ENCODE measurements around the gene GPR150. TPM values are rescaled to one million over a fixed set of nuclear protein-coding genes. Genes with fewer than 3 reads are reported as not detected.

GPR150 gene
- not detected in 2 replicates for polyA plus RNA-seq (2013)

- H4K12ac ChIP-seq (ENCODE audit: low read depth, low read length): no peak within 1 kb of the TSS
- peak within 1 kb of the TSS; percentile 96 for H3K4me2 ChIP-seq (ENCODE audit: low read length)
- no CpG with 5 or more reads among the region's 85 CpGs for WGBS (ENCODE audit: extremely low coverage, insufficient coverage, insufficient read length)
- no peak within 1 kb of the TSS for H2AK5ac ChIP-seq (ENCODE audit: low read length)
- H3K4ac ChIP-seq (ENCODE audit: low read depth, low read length): no peak within 1 kb of the TSS
- H3K27me3 ChIP-seq (ENCODE audit: insufficient read depth, low read length): peaks cover 33% of the 10 kb centered on the region
- H3K23ac ChIP-seq (ENCODE audit: low read length): no peak within 1 kb of the TSS
- no peak within 1 kb of the TSS for H2BK5ac ChIP-seq (ENCODE audit: low read depth, low read length, poor library complexity)
- peak within 1 kb of the TSS; percentile 6 for H3K18ac ChIP-seq (ENCODE audit: low read length)
- peaks cover 2% of the 10 kb centered on the region for H3K9me3 ChIP-seq (ENCODE audit: insufficient read depth, low read depth, low read length)
- H3K4me1 ChIP-seq (ENCODE audit: control insufficient read depth in 1 of 2, insufficient read depth in 2 of 2, low read length in 2 of 2): peaks cover 7 to 18% of the 10 kb centered on the region in 2 experiments
- no peak within 1 kb of the TSS for H2BK120ac ChIP-seq (ENCODE audit: insufficient read depth, low read length, poor library complexity)
- peak within 1 kb of the TSS; percentile 72 for H3K4me3 ChIP-seq (ENCODE audit: low read depth, low read length)
- peak within 1 kb of the TSS; percentile 26 for H3K14ac ChIP-seq (ENCODE audit: low read length)
- no peaks in the 10 kb centered on the region for H3K36me3 ChIP-seq (ENCODE audit: control insufficient read depth in 1 of 2, insufficient read depth in 2 of 2, low read length in 2 of 2)
- H2AFZ ChIP-seq (ENCODE audit: insufficient read depth, low read length, poor library complexity): peak within 1 kb of the TSS; percentile 56
- no peak within 1 kb of the TSS for H4K8ac ChIP-seq (ENCODE audit: low read depth, low read length)
- no peak within 1 kb of the TSS for H3K9ac ChIP-seq (ENCODE audit: low read length)
- no peak within 1 kb of the TSS for H4K91ac ChIP-seq (ENCODE audit: low read depth, low read length)
- no peaks in the 10 kb centered on the region for H3K79me2 ChIP-seq (ENCODE audit: control insufficient read depth, insufficient read depth, low read length, poor library complexity)
- no peak within 1 kb of the TSS for H3K27ac ChIP-seq (ENCODE audit: low read depth, low read length)
- peak; percentile 62 to 71 for DNase-seq
- H3K79me1 ChIP-seq (ENCODE audit: low read length): no peaks in the 10 kb centered on the region
- H2BK12ac ChIP-seq (ENCODE audit: low read length): no peak within 1 kb of the TSS
These were observed at the start of gene GPR150 for GRCh38 chr5:95620030-95620869. Gene GPR150 (plus strand): TSS chr5:95620087. CDS start chr5:95620276, 189 bp downstream.

GRCh38 chr5:95572016-95572415 is 47.9 kb upstream of the GPR150 start:
- no peak overlapping the region for H3K18ac ChIP-seq (ENCODE audit: low read length)
- H3K79me2 ChIP-seq (ENCODE audit: control insufficient read depth, insufficient read depth, low read length, poor library complexity): no peaks in the 10 kb centered on the region
- no peak overlapping the region for H3K23ac ChIP-seq (ENCODE audit: low read length)
- H3K9me3 ChIP-seq (ENCODE audit: insufficient read depth, low read depth, low read length): no peaks in the 10 kb centered on the region
- no peak overlapping the region for H3K14ac ChIP-seq (ENCODE audit: low read length)
- no peak overlapping the region for H3K4me2 ChIP-seq (ENCODE audit: low read length)
- no peaks in the 10 kb centered on the region for H3K4me1 ChIP-seq (ENCODE audit: control insufficient read depth in 1 of 2, insufficient read depth in 2 of 2, low read length in 2 of 2)
- H3K79me1 ChIP-seq (ENCODE audit: low read length): no peaks in the 10 kb centered on the region
- no peak overlapping the region for H3K4ac ChIP-seq (ENCODE audit: low read depth, low read length)
- no peak overlapping the region for H3K9ac ChIP-seq (ENCODE audit: low read length)
- no peak overlapping the region for H2BK120ac ChIP-seq (ENCODE audit: insufficient read depth, low read length, poor library complexity)
- no peak overlapping the region for H4K12ac ChIP-seq (ENCODE audit: low read depth, low read length)
- H2BK5ac ChIP-seq (ENCODE audit: low read depth, low read length, poor library complexity): no peak overlapping the region
- no peaks in the 10 kb centered on the region for H3K27me3 ChIP-seq (ENCODE audit: insufficient read depth, low read length)
- no peak overlapping the region for H2BK12ac ChIP-seq (ENCODE audit: low read length)
- H2AFZ ChIP-seq (ENCODE audit: insufficient read depth, low read length, poor library complexity): no peak overlapping the region
- no peak overlapping the region for H4K8ac ChIP-seq (ENCODE audit: low read depth, low read length)
- H3K4me3 ChIP-seq (ENCODE audit: low read depth, low read length): no peak overlapping the region
- no peak overlapping the region for H4K91ac ChIP-seq (ENCODE audit: low read depth, low read length)
- no peaks in the 10 kb centered on the region for H3K36me3 ChIP-seq (ENCODE audit: control insufficient read depth in 1 of 2, insufficient read depth in 2 of 2, low read length in 2 of 2)
- no CpG with 5 or more reads among the region's 2 CpGs for WGBS (ENCODE audit: extremely low coverage, insufficient coverage, insufficient read length)
- no peak overlapping the region for H3K27ac ChIP-seq (ENCODE audit: low read depth, low read length)
- no peak overlapping the region for H2AK5ac ChIP-seq (ENCODE audit: low read length)
- DNase-seq: peak; percentile 61 to 86

DNA sequence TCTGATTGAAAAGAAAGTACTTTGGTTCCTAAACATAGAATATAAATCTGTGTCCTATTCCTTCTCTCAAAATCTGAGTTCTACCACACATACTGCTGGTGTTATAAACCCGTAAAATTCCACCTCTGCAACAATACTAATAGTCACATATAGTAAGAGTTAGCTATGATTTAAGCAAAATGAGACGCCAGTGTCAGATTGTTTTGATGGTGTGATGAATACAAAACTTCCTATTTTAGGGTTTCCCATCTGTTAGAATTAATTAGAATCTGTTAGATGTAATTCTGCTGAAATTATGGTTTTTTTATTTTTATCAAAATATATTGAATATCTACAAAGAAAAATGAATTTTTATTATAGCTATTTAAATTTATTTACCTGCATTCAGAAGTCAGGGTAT is 38.3 kb upstream of the GPR150 start:
- Histone ChIP-seq H3K9me3 (ENCODE audit: insufficient read depth, low read depth, low read length) (no peaks in the 10 kb centered on the region), H3K36me3 (ENCODE audit: control insufficient read depth in 1 of 2, insufficient read depth in 2 of 2, low read length in 2 of 2) (no peaks in the 10 kb centered on the region), H3K4me1 (ENCODE audit: control insufficient read depth in 1 of 2, insufficient read depth in 2 of 2, low read length in 2 of 2) (no peaks in the 10 kb centered on the region), H3K18ac (ENCODE audit: low read length) (no peak overlapping the region), H3K4ac (ENCODE audit: low read depth, low read length) (no peak overlapping the region), H3K4me2 (ENCODE audit: low read length) (no peak overlapping the region), H2BK12ac (ENCODE audit: low read length) (no peak overlapping the region), H2AFZ (ENCODE audit: insufficient read depth, low read length, poor library complexity) (no peak overlapping the region), H3K14ac (ENCODE audit: low read length) (no peak overlapping the region), H3K79me2 (ENCODE audit: control insufficient read depth, insufficient read depth, low read length, poor library complexity) (no peaks in the 10 kb centered on the region), H2BK5ac (ENCODE audit: low read depth, low read length, poor library complexity) (no peak overlapping the region), H3K23ac (ENCODE audit: low read length) (no peak overlapping the region), H3K27me3 (ENCODE audit: insufficient read depth, low read length) (no peaks in the 10 kb centered on the region), H2BK120ac (ENCODE audit: insufficient read depth, low read length, poor library complexity) (no peak overlapping the region), H4K91ac (ENCODE audit: low read depth, low read length) (no peak overlapping the region), H4K8ac (ENCODE audit: low read depth, low read length) (no peak overlapping the region), H4K12ac (ENCODE audit: low read depth, low read length) (no peak overlapping the region), H3K27ac (ENCODE audit: low read depth, low read length) (no peak overlapping the region), H2AK5ac (ENCODE audit: low read length) (no peak overlapping the region), H3K4me3 (ENCODE audit: low read depth, low read length) (no peak overlapping the region), H3K9ac (ENCODE audit: low read length) (no peak overlapping the region), H3K79me1 (ENCODE audit: low read length) (no peaks in the 10 kb centered on the region)
- DNase-seq: no peak
- WGBS (ENCODE audit: extremely low coverage, insufficient coverage, insufficient read length): no CpG with 5 or more reads among the region's 2 CpGs

DNA sequence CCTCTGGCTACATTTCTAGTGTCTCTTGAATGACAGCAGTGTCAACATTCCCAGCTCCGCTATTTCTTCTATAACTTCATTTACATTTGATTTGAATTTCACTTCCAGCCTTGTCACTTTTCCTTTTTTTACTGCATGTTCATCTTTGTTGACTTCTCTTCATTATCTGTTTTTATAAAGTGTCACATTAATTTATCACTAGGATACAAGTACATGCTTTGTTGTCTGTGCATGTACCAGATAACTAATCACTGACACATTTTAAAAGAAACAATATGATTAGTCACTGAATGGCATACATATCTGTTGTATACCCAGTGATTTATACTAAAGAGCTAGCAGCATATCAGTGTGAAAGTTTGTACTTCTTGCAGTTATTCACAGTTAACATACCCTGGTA is 35.9 kb upstream of the GPR150 start:
- no CpG with 5 or more reads among the region's 1 CpG for WGBS (ENCODE audit: extremely low coverage, insufficient coverage, insufficient read length)
- H3K9me3 ChIP-seq (ENCODE audit: insufficient read depth, low read depth, low read length): no peaks in the 10 kb centered on the region
- no peak overlapping the region for H3K4ac ChIP-seq (ENCODE audit: low read depth, low read length)
- H2AFZ ChIP-seq (ENCODE audit: insufficient read depth, low read length, poor library complexity): no peak overlapping the region
- no peaks in the 10 kb centered on the region for H3K36me3 ChIP-seq (ENCODE audit: control insufficient read depth in 1 of 2, insufficient read depth in 2 of 2, low read length in 2 of 2)
- no peak overlapping the region for H3K4me3 ChIP-seq (ENCODE audit: low read depth, low read length)
- no peak overlapping the region for H2BK12ac ChIP-seq (ENCODE audit: low read length)
- H3K9ac ChIP-seq (ENCODE audit: low read length): no peak overlapping the region
- H4K12ac ChIP-seq (ENCODE audit: low read depth, low read length): no peak overlapping the region
- H4K91ac ChIP-seq (ENCODE audit: low read depth, low read length): no peak overlapping the region
- no peak overlapping the region for H3K27ac ChIP-seq (ENCODE audit: low read depth, low read length)
- H3K14ac ChIP-seq (ENCODE audit: low read length): no peak overlapping the region
- no peak overlapping the region for H2BK120ac ChIP-seq (ENCODE audit: insufficient read depth, low read length, poor library complexity)
- H3K18ac ChIP-seq (ENCODE audit: low read length): no peak overlapping the region
- no peaks in the 10 kb centered on the region for H3K27me3 ChIP-seq (ENCODE audit: insufficient read depth, low read length)
- H3K79me1 ChIP-seq (ENCODE audit: low read length): no peaks in the 10 kb centered on the region
- H3K4me2 ChIP-seq (ENCODE audit: low read length): no peak overlapping the region
- DNase-seq: no peak
- H2BK5ac ChIP-seq (ENCODE audit: low read depth, low read length, poor library complexity): no peak overlapping the region
- H3K23ac ChIP-seq (ENCODE audit: low read length): no peak overlapping the region
- H3K79me2 ChIP-seq (ENCODE audit: control insufficient read depth, insufficient read depth, low read length, poor library complexity): no peaks in the 10 kb centered on the region
- H4K8ac ChIP-seq (ENCODE audit: low read depth, low read length): no peak overlapping the region
- no peaks in the 10 kb centered on the region for H3K4me1 ChIP-seq (ENCODE audit: control insufficient read depth in 1 of 2, insufficient read depth in 2 of 2, low read length in 2 of 2)
- no peak overlapping the region for H2AK5ac ChIP-seq (ENCODE audit: low read length)

All from trophoblast cell (in vitro differentiated cells and primary cell).